Measurements from ENCODE around the gene RUNX2. TPM values are rescaled to one million over a fixed set of nuclear protein-coding genes. Genes with fewer than 3 reads are reported as not detected.

RUNX2 gene
- total RNA-seq, 1 experiment from 2014 or later = 3.8 TPM

DNA sequence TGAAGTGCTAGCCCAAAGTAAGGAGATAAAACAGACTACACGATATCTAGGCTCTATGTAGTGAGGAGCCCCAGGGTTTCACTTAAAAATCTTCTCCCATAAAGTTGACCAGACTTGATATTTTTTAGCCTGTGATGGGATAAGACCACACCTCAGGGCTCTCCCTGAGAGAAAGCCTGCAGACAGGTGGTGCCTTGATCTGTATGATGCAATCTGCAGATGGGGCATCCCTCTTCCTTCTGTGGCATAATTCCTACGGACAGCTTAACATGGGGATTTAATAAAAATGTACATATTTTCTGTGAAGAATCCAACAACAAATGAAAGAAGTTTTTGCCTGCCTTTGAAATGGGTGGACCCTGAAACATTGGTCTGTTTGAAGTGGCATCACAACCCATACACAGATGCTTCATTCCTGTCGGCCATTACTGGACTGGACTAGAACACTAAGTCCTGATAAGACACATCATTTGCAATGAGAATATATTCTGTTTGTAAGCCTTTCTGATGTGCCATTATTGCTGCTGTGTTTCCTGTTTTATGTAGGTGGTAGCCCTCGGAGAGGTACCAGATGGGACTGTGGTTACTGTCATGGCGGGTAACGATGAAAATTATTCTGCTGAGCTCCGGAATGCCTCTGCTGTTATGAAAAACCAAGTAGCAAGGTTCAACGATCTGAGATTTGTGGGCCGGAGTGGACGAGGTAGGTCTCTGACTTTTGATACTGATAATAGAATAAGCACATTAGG, 103.4 kb downstream of the RUNX2 start:
- Histone ChIP-seq H2AFZ (ENCODE audit: low read length) (no peak overlapping the region), H3F3A (ENCODE audit: low read length, unreplicated experiment) (peaks cover 4% of the 10 kb centered on the region), H3K4me1 (ENCODE audit: insufficient read depth, low read length) (peaks cover 34% of the 10 kb centered on the region), H3K9me3 (ENCODE audit: low read length) (no peaks in the 10 kb centered on the region), H3K9ac (ENCODE audit: low read length) (no peak overlapping the region), H3K9me2 (replicated peaks; ENCODE audit: low read length) (no peaks in the 10 kb centered on the region), H3K4me2 (ENCODE audit: low read length) (no peak overlapping the region), H3K27me3 (ENCODE audit: low read length) (no peaks in the 10 kb centered on the region), H4K20me1 (ENCODE audit: low read length) (no peaks in the 10 kb centered on the region), H3K79me2 (ENCODE audit: low read length) (peaks cover 49% of the 10 kb centered on the region), H3K4me3 (ENCODE audit: low read length) (no peak overlapping the region), H3K36me3 (ENCODE audit: low read depth, low read length) (0 out of 2 replicates have a peak, but pooled peaks cover 3% of the 10 kb centered on the region), H3K27ac (ENCODE audit: low read length) (no peak overlapping the region)
- ChIA-PET CTCF (no interaction called here), POLR2A (ENCODE audit: unreplicated experiment) (no interaction called here)
- no peak for DNase-seq
- TF ChIP-seq EZH2 (IDR thresholded peaks at IDR 0.05; ENCODE audit: low read length, unreplicated experiment) = no peak
- no peak for TF ChIP-seq EZH2phosphoT487 (IDR thresholded peaks at IDR 0.05; ENCODE audit: borderline replicate concordance, low read length)
- TF ChIP-seq, protein P1, sequence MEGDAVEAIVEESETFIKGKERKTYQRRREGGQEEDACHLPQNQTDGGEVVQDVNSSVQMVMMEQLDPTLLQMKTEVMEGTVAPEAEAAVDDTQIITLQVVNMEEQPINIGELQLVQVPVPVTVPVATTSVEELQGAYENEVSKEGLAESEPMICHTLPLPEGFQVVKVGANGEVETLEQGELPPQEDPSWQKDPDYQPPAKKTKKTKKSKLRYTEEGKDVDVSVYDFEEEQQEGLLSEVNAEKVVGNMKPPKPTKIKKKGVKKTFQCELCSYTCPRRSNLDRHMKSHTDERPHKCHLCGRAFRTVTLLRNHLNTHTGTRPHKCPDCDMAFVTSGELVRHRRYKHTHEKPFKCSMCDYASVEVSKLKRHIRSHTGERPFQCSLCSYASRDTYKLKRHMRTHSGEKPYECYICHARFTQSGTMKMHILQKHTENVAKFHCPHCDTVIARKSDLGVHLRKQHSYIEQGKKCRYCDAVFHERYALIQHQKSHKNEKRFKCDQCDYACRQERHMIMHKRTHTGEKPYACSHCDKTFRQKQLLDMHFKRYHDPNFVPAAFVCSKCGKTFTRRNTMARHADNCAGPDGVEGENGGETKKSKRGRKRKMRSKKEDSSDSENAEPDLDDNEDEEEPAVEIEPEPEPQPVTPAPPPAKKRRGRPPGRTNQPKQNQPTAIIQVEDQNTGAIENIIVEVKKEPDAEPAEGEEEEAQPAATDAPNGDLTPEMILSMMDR (conservative IDR thresholded peaks at IDR 0.05; ENCODE audit: low read depth, low read length) = no peak
- intact Hi-C loops (cut with micrococcal nuclease) = loop anchor here (5.0 kb wide), 1 partner anchor 266 kb away; no protein-coding TSS in a partner anchor
- no peak for ATAC-seq
- no TSS peak for BruUV-seq (replicated peaks)

DNA sequence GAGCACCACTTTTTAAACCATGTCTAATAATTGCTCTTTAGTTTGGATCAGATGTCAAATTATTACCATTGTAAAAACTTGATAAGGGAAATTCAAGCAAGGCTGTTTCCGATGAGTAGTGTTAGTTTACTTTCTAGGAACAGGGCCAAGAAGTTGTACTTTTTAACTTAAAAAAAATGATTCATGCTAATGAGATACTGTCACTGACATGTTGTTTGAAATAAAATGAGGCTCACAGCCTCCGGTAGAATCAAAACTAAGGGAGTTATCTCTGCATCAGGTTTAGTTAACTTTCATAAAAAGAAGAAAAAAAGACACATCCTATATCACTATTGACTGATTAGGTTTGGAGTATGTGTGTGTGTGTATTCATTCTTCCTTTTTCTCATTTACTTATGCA, 104.8 kb downstream of the RUNX2 start:
- Histone ChIP-seq H2AFZ (ENCODE audit: low read length) (no peak overlapping the region), H3K27me3 (ENCODE audit: low read length) (no peaks in the 10 kb centered on the region), H3K9me3 (ENCODE audit: low read length) (no peaks in the 10 kb centered on the region), H3K79me2 (ENCODE audit: low read length) (peaks cover 38% of the 10 kb centered on the region), H3K36me3 (ENCODE audit: low read depth, low read length) (0 out of 2 replicates have a peak, but pooled peaks cover 3% of the 10 kb centered on the region), H3K9ac (ENCODE audit: low read length) (no peak overlapping the region), H3K9me2 (replicated peaks; ENCODE audit: low read length) (no peaks in the 10 kb centered on the region), H4K20me1 (ENCODE audit: low read length) (no peaks in the 10 kb centered on the region), H3F3A (ENCODE audit: low read length, unreplicated experiment) (peaks cover 4% of the 10 kb centered on the region), H3K27ac (ENCODE audit: low read length) (peak overlapping the region; percentile 33), H3K4me1 (ENCODE audit: insufficient read depth, low read length) (peaks cover 49% of the 10 kb centered on the region), H3K4me3 (ENCODE audit: low read length) (peak overlapping the region; percentile 12; the same call in 1 of the 2 replicates), H3K4me2 (ENCODE audit: low read length) (peak overlapping the region; percentile 53)
- peak; percentile 71 for ATAC-seq
- CTCF ChIA-PET = no interaction called here
- no TSS peak for BruUV-seq (replicated peaks)
- TF ChIP-seq EZH2phosphoT487 (IDR thresholded peaks at IDR 0.05; ENCODE audit: borderline replicate concordance, low read length) = no peak
- TF ChIP-seq, protein P1 (conservative IDR thresholded peaks at IDR 0.05; ENCODE audit: low read depth, low read length) = no peak
- intact Hi-C loops (cut with micrococcal nuclease) = loop anchor here (5.0 kb wide), 1 partner anchor 264 kb away; no protein-coding TSS in a partner anchor
- POLR2A ChIA-PET (ENCODE audit: unreplicated experiment) = no interaction called here
- DNase-seq = peak; percentile 89

All from PC-3 (cell line).